Lower leg skin (tissue), 4 donors: ENCODE results near the gene KRT84. TPM values are rescaled to one million over a fixed set of nuclear protein-coding genes. Genes with fewer than 3 reads are reported as not detected.

Experiments
- DNase-seq, 2 donors: peaks; one replicate each; pipeline ENCODE4 v3.0.0-alpha.2; 2019; ENCODE audit warnings: low spot score in 2 of 2
- H3K4me3 ChIP-seq: fragments of 200-600 bp; sonication (generic); 2 replicates; pipeline ENCODE4 v1.5.1; 2017; ENCODE audit warnings: mild to moderate bottlenecking, low read depth; ENCODE audit not compliant: poor library complexity, severe bottlenecking
- POLR2A ChIP-seq, 2 donors: fragments of 450-650 bp; IDR thresholded peaks; one replicate each; pipeline ENCODE4 v1.6.1; 2016 to 2017; ENCODE audit warnings: antibody characterized with exemption in 2 of 2, mild to moderate bottlenecking in 1 of 2, moderate library complexity in 1 of 2
- WGBS, 2 donors: methylation state at CpG; one replicate each; pipeline ENCODE4 v1.1.5; 2018; 5-methylcytosine and 5-hydroxymethylcytosine counted together
- intact Hi-C: fragments of 100-400 bp; cut with DNase I; formaldehyde crosslinking; loops from one replicate; pipeline ENCODE4 v1.15.0; 2023; ENCODE audit warnings: low total_unique reads
- total RNA-seq, 4 donors: library from RNA; depleted of rRNA; stranded (reverse); fragments of >200 nt; gene quantifications; one replicate each; pipeline ENCODE4 v1.1.0, GENCODE V29; 2016
- TF ChIP-seq, protein P1 (sequence below), 3 donors: fragments of 450-650 bp; IDR thresholded peaks; one replicate each; pipeline ENCODE4 v1.5.1; 2016; ENCODE audit warnings: antibody characterized with exemption in 3 of 3, mild to moderate bottlenecking in 3 of 3, moderate library complexity in 2 of 3

The KRT84 gene
- total RNA-seq, 4 donors from 2014 or later: 0.46 to 0.75 TPM; not detected in 2

DNA sequence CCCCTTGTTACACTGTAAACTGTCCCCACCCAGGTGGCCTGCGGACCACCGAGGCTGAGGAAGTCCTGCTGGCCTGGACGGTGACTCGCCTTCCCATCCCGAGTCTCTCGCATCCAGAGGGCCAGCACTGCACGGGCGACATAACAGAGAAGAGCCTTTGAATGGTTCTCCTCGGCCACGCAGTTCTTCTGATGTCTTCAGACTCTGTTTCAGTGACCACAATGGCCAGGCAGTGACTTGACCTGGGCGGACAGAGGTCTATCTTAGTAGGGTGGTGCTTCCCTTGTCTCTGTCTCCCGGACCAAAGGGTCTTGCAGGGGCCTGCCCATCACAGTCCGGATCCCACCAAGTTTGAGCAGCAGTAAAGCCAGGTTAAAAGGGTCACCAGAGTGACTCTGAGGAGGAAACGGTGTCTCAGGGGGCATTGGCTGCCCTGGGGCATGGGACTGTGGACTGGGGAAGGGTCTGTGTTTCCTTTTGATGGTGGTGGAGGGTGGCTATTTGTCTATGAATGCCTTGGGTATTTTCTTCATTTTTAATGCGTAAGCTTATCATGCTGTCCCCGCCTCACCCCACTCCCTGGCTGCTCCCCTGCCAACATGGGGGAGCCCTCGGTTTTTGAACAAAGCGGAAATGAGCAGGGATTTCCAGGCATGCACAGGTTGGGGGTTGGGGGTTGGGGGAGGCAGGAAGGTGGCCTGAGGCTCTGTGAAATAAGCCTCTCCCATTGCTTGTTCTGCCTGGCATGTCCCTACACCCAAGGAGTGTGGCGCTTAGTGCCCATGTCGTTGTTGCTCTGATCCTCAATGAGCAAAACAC lies 28.5 kb downstream of the KRT84 start:
- intact Hi-C loops: no loop called here
- TF ChIP-seq, protein P1, sequence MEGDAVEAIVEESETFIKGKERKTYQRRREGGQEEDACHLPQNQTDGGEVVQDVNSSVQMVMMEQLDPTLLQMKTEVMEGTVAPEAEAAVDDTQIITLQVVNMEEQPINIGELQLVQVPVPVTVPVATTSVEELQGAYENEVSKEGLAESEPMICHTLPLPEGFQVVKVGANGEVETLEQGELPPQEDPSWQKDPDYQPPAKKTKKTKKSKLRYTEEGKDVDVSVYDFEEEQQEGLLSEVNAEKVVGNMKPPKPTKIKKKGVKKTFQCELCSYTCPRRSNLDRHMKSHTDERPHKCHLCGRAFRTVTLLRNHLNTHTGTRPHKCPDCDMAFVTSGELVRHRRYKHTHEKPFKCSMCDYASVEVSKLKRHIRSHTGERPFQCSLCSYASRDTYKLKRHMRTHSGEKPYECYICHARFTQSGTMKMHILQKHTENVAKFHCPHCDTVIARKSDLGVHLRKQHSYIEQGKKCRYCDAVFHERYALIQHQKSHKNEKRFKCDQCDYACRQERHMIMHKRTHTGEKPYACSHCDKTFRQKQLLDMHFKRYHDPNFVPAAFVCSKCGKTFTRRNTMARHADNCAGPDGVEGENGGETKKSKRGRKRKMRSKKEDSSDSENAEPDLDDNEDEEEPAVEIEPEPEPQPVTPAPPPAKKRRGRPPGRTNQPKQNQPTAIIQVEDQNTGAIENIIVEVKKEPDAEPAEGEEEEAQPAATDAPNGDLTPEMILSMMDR (IDR thresholded peaks at IDR 0.05): no peak
- TF ChIP-seq POLR2A (IDR thresholded peaks at IDR 0.05): no peak
- DNase-seq: peak in 1 of 2 donors; percentile 58
- WGBS, 2 donors: 88 to 92% methylated on average over 20 of the region's 20 CpGs
- no peak overlapping the region for H3K4me3 ChIP-seq

DNA sequence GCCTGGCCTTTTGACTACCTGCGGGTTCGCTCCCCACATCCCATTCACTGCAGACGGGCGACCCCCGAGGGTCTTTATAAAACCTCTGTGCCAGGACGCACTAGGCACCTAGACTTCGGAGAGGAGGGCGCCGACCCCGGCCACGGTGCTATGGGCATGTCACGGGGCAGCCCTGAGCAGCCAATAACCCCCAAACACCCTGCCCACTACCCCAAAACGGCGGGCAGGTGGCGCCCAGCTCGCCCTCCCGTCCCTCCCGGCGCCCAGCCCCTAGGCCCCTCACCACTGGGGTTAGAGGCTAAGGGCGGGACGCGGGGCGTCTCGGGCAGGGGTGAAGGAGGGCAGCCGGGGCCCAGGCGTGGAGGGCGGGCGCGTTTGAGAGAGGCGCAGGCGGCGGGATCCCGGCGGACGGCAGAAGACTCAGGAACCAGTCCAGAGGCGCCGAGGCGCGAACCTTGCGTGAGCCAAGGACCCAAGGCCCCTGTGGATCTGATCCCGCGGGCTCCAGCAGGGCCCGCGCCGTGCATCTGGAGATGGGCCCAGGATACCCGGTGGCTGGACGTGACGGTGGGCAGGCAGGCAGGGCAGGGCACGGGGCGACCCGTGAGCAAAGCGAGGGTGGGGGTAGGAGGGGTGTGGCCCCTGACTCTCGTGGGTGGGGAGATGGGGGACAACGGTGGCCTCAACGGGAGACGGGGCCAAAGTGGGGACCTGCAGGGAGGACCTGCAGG lies 29.3 kb downstream of the KRT84 start:
- DNase-seq: peak in 1 of 2 donors; percentile 84
- no peak for TF ChIP-seq POLR2A (IDR thresholded peaks at IDR 0.05)
- TF ChIP-seq, protein P1 (IDR thresholded peaks at IDR 0.05): no peak
- no peak overlapping the region for H3K4me3 ChIP-seq
- 88 to 92% methylated on average over 34 to 52 of the region's 56 CpGs for WGBS, 2 donors
- intact Hi-C loops: no loop called here

DNA sequence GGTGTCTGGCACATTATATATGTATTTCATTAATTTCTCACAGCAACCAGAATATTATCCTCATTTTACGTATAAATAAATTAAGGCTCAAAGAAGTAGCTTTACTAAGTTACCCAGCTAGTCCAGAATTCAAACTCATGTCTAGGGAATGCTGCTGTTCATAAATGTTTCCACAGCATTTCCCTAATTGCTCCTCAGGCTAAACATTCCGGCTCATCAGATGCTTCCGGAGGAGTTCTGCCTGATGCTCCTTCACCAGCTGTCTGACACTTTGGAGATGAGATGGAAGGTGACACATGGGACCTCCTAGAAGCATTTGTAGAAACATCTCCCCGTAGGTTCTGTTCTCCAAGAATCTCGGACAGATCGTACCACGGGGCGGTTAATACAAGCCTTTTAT lies 30.3 kb downstream of the KRT84 start:
- intact Hi-C loops: no loop called here
- TF ChIP-seq POLR2A (IDR thresholded peaks at IDR 0.05): no peak
- TF ChIP-seq, protein P1 (IDR thresholded peaks at IDR 0.05): no peak
- no peak overlapping the region for H3K4me3 ChIP-seq
- DNase-seq: peak in 1 of 2 donors; percentile 68
- 88 to 91% methylated on average over 8 of the region's 8 CpGs for WGBS, 2 donors

DNA sequence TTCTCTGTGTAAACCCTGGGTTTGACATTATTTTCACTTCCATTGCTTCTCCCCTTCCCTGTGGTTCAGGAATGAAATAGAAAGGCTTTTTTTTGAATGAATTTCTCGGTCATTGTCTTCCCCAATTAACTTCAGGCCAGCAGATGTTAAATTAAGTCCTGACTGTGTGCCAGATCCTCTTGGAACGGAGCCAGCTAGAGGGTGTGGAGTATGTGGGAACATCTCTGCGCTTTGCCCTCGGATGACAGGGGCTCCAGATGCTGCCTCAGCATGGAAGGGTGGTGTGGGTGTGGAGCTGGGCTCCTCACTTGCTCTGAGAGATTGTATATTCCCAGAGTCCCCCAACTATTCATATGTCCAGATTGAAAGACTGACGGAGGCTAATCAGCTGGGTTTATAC lies 31.3 kb downstream of the KRT84 start:
- intact Hi-C loops: no loop called here
- peak in 1 of 2 donors; percentile 80 for DNase-seq
- whole genome bisulfite sequencing, 2 donors: 15 to 20% methylated on average over 5 of the region's 5 CpGs
- TF ChIP-seq POLR2A (IDR thresholded peaks at IDR 0.05): no peak
- TF ChIP-seq, protein P1 (IDR thresholded peaks at IDR 0.05): no peak
- H3K4me3 ChIP-seq: no peak overlapping the region

DNA sequence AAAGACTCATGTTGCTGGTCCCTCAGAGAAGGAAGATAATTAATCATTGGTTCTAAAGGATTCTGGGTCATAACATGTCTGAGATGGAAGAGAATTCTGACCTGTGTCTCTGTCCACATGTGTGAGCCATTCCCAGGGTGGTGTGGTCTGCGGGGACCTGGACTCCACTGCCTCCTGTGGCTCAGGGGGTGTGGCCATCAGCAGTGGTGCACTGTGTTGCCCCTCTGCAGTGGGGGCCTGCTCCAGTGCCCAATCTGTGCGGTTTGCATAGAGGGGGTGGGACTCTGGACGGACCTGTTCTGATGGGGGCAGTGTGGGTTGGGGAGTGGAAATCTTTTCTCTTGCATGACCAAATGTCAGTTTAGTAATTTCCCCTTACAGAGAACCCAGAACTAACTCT lies 31.7 kb downstream of the KRT84 start:
- DNase-seq: peak in 1 of 2 donors; percentile 53
- TF ChIP-seq POLR2A (IDR thresholded peaks at IDR 0.05): no peak
- TF ChIP-seq, protein P1 (IDR thresholded peaks at IDR 0.05): no peak
- WGBS, 2 donors: 67 to 69% methylated on average over 3 of the region's 3 CpGs
- intact Hi-C loops: no loop called here
- no peak overlapping the region for H3K4me3 ChIP-seq
